NT2/D1 (cell line): ENCODE data around the gene TEAD4.

Experiments used
- SUZ12 ChIP-seq: IDR thresholded peaks from 2 replicates; pipeline ENCODE4 v1.6.1; 2011; ENCODE audit not compliant: insufficient read length, insufficient read depth; ENCODE audit errors: extremely low read depth
- YY1 ChIP-seq: IDR thresholded peaks from 2 replicates; pipeline ENCODE4 v1.6.1; 2011; ENCODE audit not compliant: insufficient read length, insufficient read depth

DNA sequence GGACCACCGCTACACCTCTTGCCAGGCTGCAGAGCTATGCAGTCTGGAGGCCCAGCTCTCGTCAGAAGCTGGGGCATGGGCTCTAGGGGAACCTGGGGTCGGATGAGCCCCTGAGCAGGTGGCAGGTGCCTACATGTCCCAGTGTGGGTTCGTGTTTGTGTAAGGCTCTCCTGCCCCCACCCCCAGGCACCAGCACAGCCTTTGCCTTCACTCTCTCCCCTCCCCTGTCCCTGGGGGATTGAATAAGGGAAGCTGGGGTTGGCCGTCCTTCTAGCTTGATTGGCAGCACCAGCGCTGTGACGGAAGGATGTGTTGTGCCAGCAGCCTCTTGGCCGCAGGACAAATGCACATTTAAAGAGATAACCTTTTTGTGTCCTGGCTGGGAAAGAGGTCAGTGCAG lies 83.2 kb downstream of the TEAD4 start:
- no peak for TF ChIP-seq SUZ12
- no peak for TF ChIP-seq YY1
